DND-41 (cell line): ENCODE data around the gene LHX4.

Source experiments
- ATAC-seq: fragments of 200-7000 bp; cut with Tn5 transposase; 3 replicates; pipeline ENCODE4 v1.9.1; 2021; ENCODE audit warnings: low read depth; ENCODE audit not compliant: insufficient read depth
- DNase-seq: peaks from one replicate; pipeline ENCODE4 v3.0.0-alpha.2; 2020
- H2AFZ ChIP-seq: 2 replicates; pipeline ENCODE4 v1.6.0; 2012; ENCODE audit warnings: low read depth, low read length
- H3K27ac ChIP-seq: 2 replicates; pipeline ENCODE4 v1.5.1; 2012; ENCODE audit warnings: low read length, inconsistent platforms
- H3K27me3 ChIP-seq: fragments of 200-600 bp; sonication (generic); 2 replicates; pipeline ENCODE4 v1.6.0; 2012; ENCODE audit warnings: low read length, mild to moderate bottlenecking, inconsistent platforms; ENCODE audit not compliant: insufficient read depth, poor library complexity
- H3K36me3 ChIP-seq: 2 replicates; pipeline ENCODE4 v1.5.1; 2012; ENCODE audit warnings: low read length, inconsistent platforms; ENCODE audit not compliant: insufficient read depth
- H3K4me1 ChIP-seq: 2 replicates; pipeline ENCODE4 v1.5.1; 2012; ENCODE audit warnings: mild to moderate bottlenecking, low read length; ENCODE audit not compliant: insufficient read depth
- H3K4me2 ChIP-seq: 2 replicates; pipeline ENCODE4 v1.6.0; 2012; ENCODE audit warnings: mild to moderate bottlenecking, moderate library complexity, low read length, inconsistent platforms; ENCODE audit not compliant: insufficient read depth
- H3K4me3 ChIP-seq, 2 experiments: fragments of 200-600 bp in 1 of 2; shearing (Covaris generic) in 1 of 2; 2 replicates each; pipeline ENCODE4 v1.5.1; 2012 to 2016; ENCODE audit warnings: inconsistent platforms in 2 of 2, low read length in 2 of 2, mild to moderate bottlenecking in 2 of 2, low read depth in 1 of 2, moderate library complexity in 1 of 2
- H3K79me2 ChIP-seq: 2 replicates; pipeline ENCODE4 v1.6.0; 2012; ENCODE audit warnings: low read length, inconsistent platforms; ENCODE audit not compliant: insufficient read depth
- H3K9ac ChIP-seq: 2 replicates; pipeline ENCODE4 v1.6.0; 2012; ENCODE audit warnings: low read depth, mild to moderate bottlenecking, inconsistent platforms, low read length, moderate library complexity
- H3K9me3 ChIP-seq: 2 replicates; pipeline ENCODE4 v1.5.1; 2012; ENCODE audit warnings: low read length, moderate library complexity, mild to moderate bottlenecking, inconsistent platforms; ENCODE audit not compliant: insufficient read depth, severe bottlenecking
- H4K20me1 ChIP-seq: 2 replicates; pipeline ENCODE4 v1.6.0; 2012; ENCODE audit warnings: low read length; ENCODE audit not compliant: insufficient read depth
- EZH2 ChIP-seq: IDR thresholded peaks from 3 replicates; pipeline ENCODE4 v1.6.1; 2012; ENCODE audit warnings: borderline replicate concordance, low read depth, mild to moderate bottlenecking, moderate library complexity, low read length, inconsistent platforms; ENCODE audit not compliant: severe bottlenecking
- TF ChIP-seq, protein P1 (sequence below): IDR thresholded peaks from 2 replicates; pipeline ENCODE4 v1.5.1; 2012; ENCODE audit warnings: borderline replicate concordance, low read length, moderate library complexity, mild to moderate bottlenecking; ENCODE audit not compliant: poor library complexity, severe bottlenecking; ENCODE audit errors: extremely low read depth

LHX4 gene

DNA sequence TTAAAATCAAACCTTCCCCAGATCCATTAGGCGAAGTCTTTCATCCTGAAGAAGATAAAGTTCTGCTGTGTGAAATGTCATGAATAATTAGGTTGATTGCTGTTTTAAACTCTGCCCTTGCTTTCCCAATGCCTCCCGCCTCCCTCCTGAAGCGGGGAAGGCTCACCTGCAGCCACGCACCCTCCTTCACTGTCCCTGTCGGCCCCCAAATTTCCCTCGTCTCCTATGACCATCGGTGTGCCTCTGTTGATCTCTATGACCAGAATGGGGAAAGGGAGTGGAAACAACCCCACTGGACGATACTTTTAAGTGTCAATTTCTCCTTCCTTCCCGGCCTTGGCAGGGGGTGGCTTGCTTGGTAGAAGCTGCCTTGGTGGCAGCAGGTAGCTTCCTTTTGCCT is 35.1 kb downstream of the LHX4 start:
- no peak for DNase-seq
- H3K27ac ChIP-seq: no peak overlapping the region
- no peaks in the 10 kb centered on the region for H3K9me3 ChIP-seq
- H3K4me3 ChIP-seq: no peak overlapping the region
- no peak overlapping the region for H3K4me2 ChIP-seq
- H3K4me1 ChIP-seq: no peaks in the 10 kb centered on the region
- ATAC-seq: no peak
- H3K9ac ChIP-seq: no peak overlapping the region
- TF ChIP-seq, protein P1, sequence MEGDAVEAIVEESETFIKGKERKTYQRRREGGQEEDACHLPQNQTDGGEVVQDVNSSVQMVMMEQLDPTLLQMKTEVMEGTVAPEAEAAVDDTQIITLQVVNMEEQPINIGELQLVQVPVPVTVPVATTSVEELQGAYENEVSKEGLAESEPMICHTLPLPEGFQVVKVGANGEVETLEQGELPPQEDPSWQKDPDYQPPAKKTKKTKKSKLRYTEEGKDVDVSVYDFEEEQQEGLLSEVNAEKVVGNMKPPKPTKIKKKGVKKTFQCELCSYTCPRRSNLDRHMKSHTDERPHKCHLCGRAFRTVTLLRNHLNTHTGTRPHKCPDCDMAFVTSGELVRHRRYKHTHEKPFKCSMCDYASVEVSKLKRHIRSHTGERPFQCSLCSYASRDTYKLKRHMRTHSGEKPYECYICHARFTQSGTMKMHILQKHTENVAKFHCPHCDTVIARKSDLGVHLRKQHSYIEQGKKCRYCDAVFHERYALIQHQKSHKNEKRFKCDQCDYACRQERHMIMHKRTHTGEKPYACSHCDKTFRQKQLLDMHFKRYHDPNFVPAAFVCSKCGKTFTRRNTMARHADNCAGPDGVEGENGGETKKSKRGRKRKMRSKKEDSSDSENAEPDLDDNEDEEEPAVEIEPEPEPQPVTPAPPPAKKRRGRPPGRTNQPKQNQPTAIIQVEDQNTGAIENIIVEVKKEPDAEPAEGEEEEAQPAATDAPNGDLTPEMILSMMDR: no peak
- H3K27me3 ChIP-seq: no peaks in the 10 kb centered on the region
- H2AFZ ChIP-seq: no peak overlapping the region
- no peaks in the 10 kb centered on the region for H3K36me3 ChIP-seq
- no peaks in the 10 kb centered on the region for H3K79me2 ChIP-seq
- H4K20me1 ChIP-seq: no peaks in the 10 kb centered on the region

DNA sequence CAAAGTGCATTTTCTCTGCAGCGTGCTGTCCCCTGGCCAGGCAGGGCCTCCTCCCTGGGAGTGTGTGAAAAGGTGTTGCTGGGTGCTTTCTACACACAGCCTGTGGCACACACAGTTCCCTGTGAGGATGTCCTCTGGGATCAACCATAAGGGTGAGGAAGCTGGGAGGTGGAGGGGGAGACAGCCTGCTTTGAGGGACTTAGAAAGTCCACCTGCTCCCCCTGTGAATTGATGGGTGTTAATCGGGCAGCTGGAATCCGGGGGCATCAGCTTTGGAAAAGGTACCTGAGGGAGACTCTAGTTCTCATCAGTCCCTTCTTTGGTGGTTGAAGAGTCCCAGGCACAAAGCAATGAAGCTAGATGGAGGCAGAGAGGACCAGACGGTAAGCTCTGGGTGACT is 35.8 kb downstream of the LHX4 start:
- no peak overlapping the region for H3K27ac ChIP-seq
- H3K9ac ChIP-seq: no peak overlapping the region
- no peak overlapping the region for H3K4me2 ChIP-seq
- DNase-seq (no peak), ATAC-seq (no peak)
- H3K4me1 ChIP-seq: no peaks in the 10 kb centered on the region
- no peaks in the 10 kb centered on the region for H3K9me3 ChIP-seq
- TF ChIP-seq, protein P1: no peak
- TF ChIP-seq EZH2: no peak
- H3K4me3 ChIP-seq: no peak overlapping the region
- no peaks in the 10 kb centered on the region for H3K27me3 ChIP-seq
- H3K79me2 ChIP-seq: no peaks in the 10 kb centered on the region
- H3K36me3 ChIP-seq: no peaks in the 10 kb centered on the region
- no peaks in the 10 kb centered on the region for H4K20me1 ChIP-seq
- no peak overlapping the region for H2AFZ ChIP-seq

DNA sequence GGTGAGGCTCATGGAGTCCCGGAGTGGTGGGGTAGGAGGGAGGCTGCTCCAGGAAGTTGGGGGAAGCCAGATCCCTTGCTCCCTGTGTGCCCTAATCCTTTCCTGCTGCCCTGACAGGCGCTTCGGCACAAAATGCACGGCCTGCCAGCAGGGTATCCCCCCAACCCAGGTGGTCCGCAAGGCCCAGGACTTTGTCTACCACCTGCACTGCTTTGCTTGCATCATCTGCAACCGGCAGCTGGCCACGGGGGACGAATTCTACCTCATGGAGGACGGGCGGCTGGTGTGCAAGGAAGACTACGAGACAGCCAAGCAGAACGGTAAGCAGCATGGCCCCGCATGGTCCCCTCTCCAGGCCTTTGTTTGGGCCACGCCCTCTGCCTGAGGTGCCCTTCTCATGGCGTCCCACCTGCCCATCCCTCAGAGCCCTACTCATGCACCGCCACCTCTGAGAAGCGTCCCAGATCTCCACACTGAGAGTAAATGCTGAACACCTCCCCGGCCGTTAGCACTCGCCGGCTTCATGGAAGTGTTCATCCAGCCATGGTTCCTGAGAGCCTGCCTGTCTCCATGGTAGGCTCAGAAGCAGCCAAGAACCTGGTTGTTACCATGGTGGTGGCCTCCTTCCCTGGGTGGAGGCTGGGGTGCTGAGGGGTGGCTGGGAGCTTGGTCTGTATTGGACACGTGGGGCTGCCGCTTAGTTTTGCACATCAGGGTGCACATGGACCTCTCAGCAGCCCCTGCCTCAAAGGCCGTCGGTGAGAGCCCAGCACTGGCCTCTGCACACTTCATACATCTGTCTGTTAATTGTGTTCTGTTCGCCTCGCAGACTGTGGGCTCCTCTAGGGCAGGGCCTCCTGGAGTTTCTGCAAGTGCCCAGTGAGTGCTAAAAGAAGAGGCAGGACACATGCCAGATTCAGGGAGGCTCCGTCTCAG is 36.5 kb downstream of the LHX4 start:
- H3K79me2 ChIP-seq: no peaks in the 10 kb centered on the region
- TF ChIP-seq, protein P1: no peak
- TF ChIP-seq EZH2: no peak
- no peak overlapping the region for H3K4me2 ChIP-seq

DNA sequence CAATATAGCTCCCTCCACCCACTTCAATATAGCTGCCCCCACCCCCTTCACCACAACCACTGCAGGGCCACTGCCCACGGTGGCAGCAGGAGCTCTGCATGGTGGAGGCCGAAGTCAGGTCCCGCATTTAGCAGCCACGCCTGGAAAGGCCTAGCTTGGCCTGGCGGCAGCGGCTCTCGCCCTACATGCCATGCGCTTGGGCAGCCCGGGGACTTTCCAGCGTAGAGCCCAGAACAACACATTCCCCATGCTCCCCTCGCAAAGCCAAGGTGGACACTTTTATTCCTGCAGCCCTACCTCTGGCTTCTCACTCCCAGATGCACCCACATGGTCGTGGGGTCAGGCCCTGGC is 37.1 kb downstream of the LHX4 start:
- Histone ChIP-seq H3K79me2 (no peaks in the 10 kb centered on the region), H3K4me1 (no peaks in the 10 kb centered on the region), H3K4me3 (no peak overlapping the region), H2AFZ (no peak overlapping the region), H3K9ac (no peak overlapping the region), H3K4me2 (no peak overlapping the region), H3K9me3 (no peaks in the 10 kb centered on the region), H3K27me3 (no peaks in the 10 kb centered on the region), H4K20me1 (no peaks in the 10 kb centered on the region), H3K36me3 (no peaks in the 10 kb centered on the region), H3K27ac (no peak overlapping the region)
- ATAC-seq (no peak), DNase-seq (no peak)
- TF ChIP-seq EZH2: no peak
- TF ChIP-seq, protein P1: no peak

More for the DNA sequence above, 36.5 kb downstream of the LHX4 start:
- Histone ChIP-seq H4K20me1 (no peaks in the 10 kb centered on the region), H3K9ac (no peak overlapping the region), H3K4me3 (no peak overlapping the region), H3K27ac (no peak overlapping the region), H2AFZ (no peak overlapping the region), H3K9me3 (no peaks in the 10 kb centered on the region), H3K27me3 (no peaks in the 10 kb centered on the region), H3K36me3 (no peaks in the 10 kb centered on the region), H3K4me1 (no peaks in the 10 kb centered on the region)
- ATAC-seq (no peak), DNase-seq (no peak)
